ENCODE data around the gene ARHGEF2.

DNA sequence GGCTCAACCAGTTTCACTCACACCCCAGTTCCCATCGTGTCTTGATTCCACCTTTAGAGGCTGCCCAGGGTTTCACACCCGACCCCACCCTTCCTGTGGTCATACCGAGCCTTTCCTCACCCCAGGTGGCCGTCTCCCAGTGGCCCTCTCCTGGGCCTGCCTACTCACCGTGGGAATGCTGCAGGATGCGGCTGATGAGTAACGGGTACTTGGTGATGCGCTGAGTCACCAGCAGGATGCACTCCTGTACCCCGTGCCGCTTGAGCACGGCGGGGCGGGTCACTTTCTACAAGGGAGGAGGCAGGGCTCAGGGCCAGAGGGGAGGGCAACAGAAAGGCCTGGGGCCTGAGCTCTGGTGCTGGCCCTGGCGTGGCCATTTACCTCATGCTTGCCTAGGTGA lies 16.4 kb downstream of the ARHGEF2 start:
- TF ChIP-seq CCNT2 (IDR thresholded peaks at IDR 0.05; ENCODE audit: borderline replicate concordance, extremely low read depth, insufficient read length, low read depth, low read length) (no peak), YY1 (IDR thresholded peaks at IDR 0.05; ENCODE audit: borderline replicate concordance in 1 of 3, control insufficient read depth in 1 of 3, extremely low read depth in 1 of 3, insufficient read depth in 3 of 3, insufficient read length in 1 of 3, insufficient replicate concordance in 2 of 3, low read depth in 1 of 3, low read length in 2 of 3) (no peak), STAT5B (CRISPR knock-in tag; IDR thresholded peaks at IDR 0.05) (no peak), ZFP1 (CRISPR knock-in tag; IDR thresholded peaks at IDR 0.05) (no peak), EP300 (IDR thresholded peaks at IDR 0.05; ENCODE audit: low read length) (no peak), MYBL2 (IDR thresholded peaks at IDR 0.05; ENCODE audit: low read depth) (no peak), MYBL2 (CRISPR knock-in tag; IDR thresholded peaks at IDR 0.05; ENCODE audit: borderline replicate concordance) (no peak), ZFX (CRISPR knock-in tag; IDR thresholded peaks at IDR 0.05) (no peak)
- TF ChIP-seq, protein P1, sequence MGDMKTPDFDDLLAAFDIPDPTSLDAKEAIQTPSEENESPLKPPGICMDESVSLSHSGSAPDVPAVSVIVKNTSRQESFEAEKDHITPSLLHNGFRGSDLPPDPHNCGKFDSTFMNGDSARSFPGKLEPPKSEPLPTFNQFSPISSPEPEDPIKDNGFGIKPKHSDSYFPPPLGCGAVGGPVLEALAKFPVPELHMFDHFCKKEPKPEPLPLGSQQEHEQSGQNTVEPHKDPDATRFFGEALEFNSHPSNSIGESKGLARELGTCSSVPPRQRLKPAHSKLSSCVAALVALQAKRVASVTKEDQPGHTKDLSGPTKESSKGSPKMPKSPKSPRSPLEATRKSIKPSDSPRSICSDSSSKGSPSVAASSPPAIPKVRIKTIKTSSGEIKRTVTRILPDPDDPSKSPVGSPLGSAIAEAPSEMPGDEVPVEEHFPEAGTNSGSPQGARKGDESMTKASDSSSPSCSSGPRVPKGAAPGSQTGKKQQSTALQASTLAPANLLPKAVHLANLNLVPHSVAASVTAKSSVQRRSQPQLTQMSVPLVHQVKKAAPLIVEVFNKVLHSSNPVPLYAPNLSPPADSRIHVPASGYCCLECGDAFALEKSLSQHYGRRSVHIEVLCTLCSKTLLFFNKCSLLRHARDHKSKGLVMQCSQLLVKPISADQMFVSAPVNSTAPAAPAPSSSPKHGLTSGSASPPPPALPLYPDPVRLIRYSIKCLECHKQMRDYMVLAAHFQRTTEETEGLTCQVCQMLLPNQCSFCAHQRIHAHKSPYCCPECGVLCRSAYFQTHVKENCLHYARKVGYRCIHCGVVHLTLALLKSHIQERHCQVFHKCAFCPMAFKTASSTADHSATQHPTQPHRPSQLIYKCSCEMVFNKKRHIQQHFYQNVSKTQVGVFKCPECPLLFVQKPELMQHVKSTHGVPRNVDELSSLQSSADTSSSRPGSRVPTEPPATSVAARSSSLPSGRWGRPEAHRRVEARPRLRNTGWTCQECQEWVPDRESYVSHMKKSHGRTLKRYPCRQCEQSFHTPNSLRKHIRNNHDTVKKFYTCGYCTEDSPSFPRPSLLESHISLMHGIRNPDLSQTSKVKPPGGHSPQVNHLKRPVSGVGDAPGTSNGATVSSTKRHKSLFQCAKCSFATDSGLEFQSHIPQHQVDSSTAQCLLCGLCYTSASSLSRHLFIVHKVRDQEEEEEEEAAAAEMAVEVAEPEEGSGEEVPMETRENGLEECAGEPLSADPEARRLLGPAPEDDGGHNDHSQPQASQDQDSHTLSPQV (IDR thresholded peaks at IDR 0.05), result no peak
- TF ChIP-seq, protein P2, sequence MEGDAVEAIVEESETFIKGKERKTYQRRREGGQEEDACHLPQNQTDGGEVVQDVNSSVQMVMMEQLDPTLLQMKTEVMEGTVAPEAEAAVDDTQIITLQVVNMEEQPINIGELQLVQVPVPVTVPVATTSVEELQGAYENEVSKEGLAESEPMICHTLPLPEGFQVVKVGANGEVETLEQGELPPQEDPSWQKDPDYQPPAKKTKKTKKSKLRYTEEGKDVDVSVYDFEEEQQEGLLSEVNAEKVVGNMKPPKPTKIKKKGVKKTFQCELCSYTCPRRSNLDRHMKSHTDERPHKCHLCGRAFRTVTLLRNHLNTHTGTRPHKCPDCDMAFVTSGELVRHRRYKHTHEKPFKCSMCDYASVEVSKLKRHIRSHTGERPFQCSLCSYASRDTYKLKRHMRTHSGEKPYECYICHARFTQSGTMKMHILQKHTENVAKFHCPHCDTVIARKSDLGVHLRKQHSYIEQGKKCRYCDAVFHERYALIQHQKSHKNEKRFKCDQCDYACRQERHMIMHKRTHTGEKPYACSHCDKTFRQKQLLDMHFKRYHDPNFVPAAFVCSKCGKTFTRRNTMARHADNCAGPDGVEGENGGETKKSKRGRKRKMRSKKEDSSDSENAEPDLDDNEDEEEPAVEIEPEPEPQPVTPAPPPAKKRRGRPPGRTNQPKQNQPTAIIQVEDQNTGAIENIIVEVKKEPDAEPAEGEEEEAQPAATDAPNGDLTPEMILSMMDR (IDR thresholded peaks at IDR 0.05 in 2 of 3, conservative IDR thresholded peaks at IDR 0.05 in 1 of 3; ENCODE audit: insufficient read depth in 2 of 3, low read depth in 1 of 3, low read length in 3 of 3), result peak in 1 of 3 experiments; percentile 17; a peak in 1 of 6 replicates

All from K562 (cell line).